ENCODE data around the gene ACVR1B.

- TF ChIP-seq POLR2A (IDR thresholded peaks at IDR 0.05) (peak in 1 of 2 donors; percentile 18), CTCF (IDR thresholded peaks at IDR 0.05) (peak in 5 of 12 donors; percentile 5 to 28 (median 14))
Observed at GRCh38 chr12:52041695-52042123, 90.2 kb downstream of the ACVR1B start.

Measured in heart left ventricle (tissue), 13 donors.